SK-N-MC (cell line): ENCODE data around the gene MTCL1.

Source experiments
- EZH2 ChIP-seq: fragments of 200-600 bp; sonication (generic); IDR thresholded peaks from one replicate; pipeline ENCODE4 v1.6.1; 2017; ENCODE audit warnings: antibody characterized with exemption
- FOXP2 ChIP-seq: optimal IDR thresholded peaks from 2 replicates; pipeline ENCODE3; 2011; ENCODE audit warnings: mild to moderate bottlenecking, moderate library complexity; ENCODE audit not compliant: insufficient read depth; ENCODE audit errors: extremely low read length, control extremely low read depth
- POLR2AphosphoS5 ChIP-seq: IDR thresholded peaks from 2 replicates; pipeline ENCODE4 v1.6.1; 2012; ENCODE audit warnings: mild to moderate bottlenecking, low read depth, low read length, borderline replicate concordance

GRCh38 chr18:8765783-8766463 lies 60.6 kb downstream of the MTCL1 start:
- TF ChIP-seq EZH2: no peak
- no peak for TF ChIP-seq POLR2AphosphoS5
- TF ChIP-seq FOXP2: no peak
